Brain pericyte (primary cell): ENCODE data around the gene WBP1L.

Experiments used
- DNase-seq: peaks from one replicate; pipeline ENCODE4 v3.0.0-alpha.2; 2012; ENCODE audit warnings: low read depth, low spot score

WBP1L gene

DNA sequence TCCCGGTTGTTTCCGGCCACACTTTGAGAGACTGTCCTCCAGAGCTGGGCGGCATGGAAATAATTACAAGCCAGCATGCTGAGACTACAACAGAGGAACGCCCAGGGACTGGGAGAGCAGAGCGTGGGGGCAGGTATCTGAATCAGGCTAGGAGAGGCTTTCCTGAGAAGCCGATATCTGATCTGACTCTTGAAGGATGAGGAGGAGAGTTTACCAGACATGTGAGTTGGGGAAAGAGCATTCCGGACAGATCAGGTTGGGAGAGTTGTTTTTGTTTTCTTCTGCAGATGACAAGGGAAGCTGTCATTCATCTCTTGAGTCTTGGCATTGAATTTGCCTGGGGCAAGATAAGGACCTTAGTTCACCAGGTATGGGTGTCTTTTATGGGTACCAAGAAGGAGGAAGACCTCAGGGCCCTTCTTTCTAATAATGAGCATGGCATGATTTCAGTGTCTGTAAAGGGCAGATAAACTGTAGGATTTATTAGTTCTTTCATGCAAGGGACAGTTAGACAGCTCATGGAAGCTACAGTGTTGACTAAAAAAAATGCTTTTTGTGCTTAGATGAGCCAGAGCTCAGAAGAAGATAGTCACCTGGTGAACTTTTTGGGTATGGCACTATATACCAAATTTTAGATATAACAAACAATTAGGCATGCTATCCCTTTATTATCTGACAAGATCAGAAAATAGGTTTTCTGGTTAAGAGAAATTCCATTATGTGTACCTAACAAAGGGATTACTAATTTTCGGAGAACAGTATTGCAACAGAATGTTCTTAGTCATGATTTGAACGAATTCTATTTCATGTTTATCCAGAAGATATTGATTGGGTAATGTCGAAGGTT, 36.2 kb downstream of the WBP1L start:
- no peak for DNase-seq

DNA sequence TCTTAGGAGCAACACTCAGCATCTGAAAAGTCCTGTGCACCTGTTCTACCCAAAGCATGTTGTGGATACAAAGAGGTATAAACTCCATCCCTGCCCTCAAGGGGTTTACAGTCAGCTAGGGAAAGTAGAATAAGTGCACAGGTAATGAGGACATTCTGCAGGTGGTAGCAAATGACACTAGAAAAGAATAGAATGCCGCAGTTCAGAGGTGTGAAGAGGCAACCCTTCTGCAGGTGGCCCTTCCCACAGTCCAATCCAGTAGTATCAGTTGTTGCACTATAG, 36.7 kb downstream of the WBP1L start:
- no peak for DNase-seq

DNA sequence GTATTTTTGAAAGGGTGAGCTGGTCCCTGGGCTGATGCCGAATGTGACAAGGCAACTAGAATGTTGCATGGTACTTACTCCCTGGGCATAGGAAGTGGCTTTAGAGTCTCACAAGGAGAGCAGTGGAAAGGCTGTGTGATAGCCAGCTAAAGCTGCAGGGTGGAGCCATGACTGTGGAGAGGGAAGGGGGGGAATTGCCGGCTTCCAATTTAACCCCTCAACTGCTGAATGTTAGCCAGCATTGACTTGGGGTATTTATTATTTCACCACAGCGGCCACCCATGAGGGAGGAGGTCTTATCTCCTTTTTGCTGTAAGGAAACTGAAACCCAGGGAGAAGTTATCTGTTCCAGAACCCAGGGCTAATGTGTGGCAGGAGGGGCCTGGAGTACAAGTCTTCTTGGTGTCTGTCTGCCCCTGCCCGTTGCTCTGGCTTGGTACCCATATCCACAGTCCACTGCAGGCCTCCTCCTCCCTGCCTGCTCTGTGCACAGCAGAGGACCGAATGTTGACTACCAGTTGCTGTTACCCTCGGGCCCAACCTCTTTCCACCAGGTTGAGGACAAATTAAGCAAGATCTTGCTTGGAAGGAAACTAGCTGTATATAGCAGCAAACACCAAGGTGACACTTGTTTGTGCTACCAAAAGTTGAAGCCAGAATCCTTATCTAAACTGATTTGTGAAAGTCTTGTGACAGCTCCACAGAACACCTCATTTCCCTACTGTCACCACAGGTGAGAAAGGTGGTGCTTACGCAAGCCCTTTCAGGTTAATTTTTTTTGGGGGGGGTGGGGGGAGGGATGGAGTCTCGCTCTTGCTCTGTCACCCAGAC, 37.6 kb downstream of the WBP1L start:
- DNase-seq = no peak

DNA sequence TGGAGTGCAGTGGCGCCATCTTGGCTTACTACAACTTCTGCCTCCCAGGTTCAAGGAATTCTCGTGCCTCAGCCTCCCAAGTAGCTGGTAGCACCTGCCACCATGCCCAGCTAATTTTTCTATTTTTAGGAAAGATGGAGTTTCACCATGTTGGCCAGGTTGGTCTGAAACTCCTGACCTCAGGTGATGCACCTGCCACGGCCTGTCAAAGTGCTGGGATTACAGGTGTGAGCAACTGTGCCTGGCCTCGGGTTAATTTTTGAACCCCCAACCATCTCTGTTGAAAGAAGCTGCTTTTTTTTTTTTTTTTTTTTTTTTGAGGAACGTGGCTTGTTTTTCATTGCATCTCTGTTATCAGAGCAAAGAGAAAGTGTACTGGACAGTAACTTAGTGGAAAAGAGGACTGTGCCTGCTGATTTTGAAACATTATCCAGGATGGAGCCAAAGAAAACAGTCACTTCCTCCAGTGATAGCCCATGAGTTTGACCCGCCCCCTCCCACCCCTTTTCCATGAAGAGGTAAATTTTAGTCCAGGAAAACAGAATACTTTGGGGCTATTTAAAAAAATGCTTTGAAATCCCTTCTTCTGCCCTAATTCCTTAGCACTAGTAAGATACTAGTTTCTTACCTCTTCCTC, 38.3 kb downstream of the WBP1L start:
- DNase-seq = no peak

DNA sequence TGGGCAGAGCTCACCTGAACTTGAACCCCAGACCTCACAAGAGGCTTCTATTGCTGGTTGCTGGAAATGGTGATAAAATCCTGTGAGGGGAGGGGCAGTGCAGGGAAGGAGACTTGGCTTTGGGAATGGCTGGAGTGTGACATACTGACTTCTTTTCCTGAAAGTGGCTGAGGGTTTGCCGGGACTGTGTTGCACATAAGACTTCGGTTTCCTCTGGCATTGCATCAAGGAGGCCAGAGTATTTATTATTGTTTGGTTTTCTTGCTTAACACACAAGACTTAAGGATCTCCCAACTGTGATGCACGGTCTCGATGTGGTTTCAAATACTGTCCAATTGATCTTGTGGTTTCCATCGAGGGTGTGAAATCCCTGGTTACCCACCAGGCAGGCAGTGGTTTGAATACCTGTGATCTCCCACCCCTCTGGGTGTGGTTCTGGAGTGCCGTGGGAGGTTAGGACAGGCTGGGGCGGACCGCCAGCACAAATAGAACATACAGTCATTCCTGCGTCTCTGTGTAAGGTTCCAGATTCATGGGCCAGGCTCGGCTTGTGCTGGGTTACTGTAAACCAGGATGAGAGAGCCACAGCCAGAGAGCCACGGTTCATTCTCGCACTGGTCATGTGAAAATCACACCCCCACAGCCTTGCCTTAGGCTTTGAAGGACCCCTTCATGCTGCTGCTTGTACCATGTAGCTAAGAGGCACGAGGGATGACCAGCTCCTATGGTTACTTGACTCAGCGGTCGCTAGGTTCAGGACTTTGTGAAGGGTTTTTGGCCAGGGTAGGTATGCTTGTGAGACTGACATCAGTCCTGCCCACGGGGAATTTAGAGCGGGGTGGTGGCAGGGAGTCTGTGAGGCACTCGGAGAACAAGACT, 39.2 kb downstream of the WBP1L start:
- peak; percentile 63 for DNase-seq

DNA sequence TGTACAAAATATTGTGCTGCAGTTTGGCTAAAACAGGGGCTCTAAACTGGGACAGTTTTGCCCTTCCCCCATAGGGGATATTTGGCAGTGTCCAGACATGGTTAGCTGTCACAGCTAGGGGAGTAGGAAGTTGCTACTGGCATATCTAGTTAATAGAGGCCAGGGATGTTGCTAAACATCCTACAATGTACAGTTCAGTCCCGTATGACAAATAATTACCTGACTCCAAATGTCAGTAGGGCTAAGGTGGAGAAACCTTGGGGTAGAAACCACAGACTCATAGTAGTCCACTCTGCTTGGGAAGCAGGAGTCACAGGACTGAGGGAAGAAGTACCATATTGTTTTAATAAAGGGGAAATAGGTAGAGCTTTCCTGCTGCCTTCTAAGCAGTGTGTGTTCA, 39.8 kb downstream of the WBP1L start:
- DNase-seq = no peak

DNA sequence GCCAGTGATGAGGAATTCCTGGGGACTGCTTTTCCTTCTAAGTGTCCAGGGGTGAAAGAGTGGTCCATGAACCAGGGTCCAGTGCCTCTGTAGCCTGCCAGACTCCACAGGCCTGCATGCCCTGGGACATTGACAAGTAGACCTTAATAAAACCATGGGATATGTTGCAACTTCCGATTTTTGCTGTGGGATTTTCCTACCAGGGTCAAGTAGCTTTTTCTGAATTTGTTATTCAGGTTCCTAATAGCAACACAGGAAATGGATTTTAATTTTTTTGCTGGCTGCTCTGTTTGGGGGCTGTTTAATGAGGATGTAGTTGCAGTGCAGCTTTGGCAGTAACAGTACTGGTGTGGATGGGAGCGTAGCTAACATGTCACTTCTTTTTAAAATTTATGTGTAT, 42.1 kb downstream of the WBP1L start:
- no peak for DNase-seq

DNA sequence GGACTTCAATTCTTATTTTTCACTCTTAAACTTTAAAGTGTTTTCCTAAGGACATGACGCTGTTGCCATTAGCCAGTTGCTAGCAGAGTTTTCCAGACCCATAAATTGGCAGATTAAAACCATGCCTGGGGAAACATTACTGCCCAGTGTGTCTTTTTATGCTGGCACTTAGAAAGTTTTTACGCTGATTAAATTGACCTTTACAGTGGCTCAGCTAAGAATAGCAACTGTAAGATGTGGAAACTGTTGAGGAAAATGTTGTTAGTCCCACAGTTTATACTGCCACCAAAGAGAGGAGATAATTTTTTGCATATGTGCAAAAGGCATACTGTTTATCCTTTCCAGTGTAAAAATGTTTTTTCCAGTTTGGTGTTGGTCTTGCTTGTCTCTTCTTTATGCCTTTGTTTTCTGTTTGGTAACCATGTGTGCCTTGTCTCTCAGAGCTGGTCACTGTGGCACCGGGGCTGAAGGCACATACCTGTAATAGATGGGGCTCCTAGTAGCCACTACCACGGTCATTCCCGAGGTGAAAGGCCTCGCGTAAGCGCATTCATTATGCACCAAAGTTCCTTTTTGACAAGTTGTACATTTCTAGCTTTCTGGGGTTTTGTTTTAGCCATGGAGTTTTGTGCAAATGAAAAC, 48.1 kb downstream of the WBP1L start:
- no peak for DNase-seq

DNA sequence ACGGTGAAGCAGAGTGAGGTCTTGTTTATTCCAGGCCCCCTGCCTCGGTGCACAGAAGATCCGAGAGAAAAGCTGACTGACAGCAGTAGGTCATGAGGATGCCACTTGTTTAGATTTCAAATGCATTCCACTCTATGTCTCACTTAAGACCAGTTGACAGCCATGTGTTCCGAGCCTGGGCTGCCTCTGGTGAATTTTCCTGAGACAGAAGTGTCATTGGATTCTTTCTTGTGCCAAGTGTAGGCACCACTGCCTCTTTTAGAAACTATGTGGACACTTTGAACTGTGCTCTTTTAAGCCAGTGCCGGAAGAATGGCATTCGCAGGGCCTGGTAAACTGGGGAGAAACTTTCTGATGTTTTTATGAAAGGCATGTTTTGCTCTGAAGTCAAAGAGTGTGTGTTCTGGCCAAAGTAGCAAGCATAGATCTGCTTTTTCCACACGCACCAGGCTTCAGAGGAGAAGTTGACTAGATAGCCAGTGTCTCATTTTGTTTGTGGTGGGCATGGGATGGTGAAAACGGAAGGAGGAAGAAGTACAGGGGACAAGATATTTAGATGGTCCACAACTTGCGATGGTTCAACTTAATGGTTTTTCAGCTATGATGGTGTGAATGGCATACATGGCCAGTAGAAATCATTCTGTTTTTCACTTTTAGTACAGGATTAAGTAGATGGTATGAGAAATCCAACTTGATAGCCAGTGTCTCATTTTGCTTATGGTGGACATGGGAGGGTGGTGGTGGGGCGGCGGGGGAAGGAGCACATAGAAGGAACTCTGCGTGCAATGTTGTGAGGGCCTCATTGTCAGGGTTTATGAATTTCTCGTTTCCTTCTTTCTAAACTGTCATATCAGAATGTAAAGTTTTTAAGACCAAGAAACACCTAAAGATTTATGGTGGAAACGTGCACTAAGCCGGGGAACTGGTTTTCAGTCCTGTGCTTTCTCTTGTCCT, 52.0 kb downstream of the WBP1L start:
- no peak for DNase-seq

DNA sequence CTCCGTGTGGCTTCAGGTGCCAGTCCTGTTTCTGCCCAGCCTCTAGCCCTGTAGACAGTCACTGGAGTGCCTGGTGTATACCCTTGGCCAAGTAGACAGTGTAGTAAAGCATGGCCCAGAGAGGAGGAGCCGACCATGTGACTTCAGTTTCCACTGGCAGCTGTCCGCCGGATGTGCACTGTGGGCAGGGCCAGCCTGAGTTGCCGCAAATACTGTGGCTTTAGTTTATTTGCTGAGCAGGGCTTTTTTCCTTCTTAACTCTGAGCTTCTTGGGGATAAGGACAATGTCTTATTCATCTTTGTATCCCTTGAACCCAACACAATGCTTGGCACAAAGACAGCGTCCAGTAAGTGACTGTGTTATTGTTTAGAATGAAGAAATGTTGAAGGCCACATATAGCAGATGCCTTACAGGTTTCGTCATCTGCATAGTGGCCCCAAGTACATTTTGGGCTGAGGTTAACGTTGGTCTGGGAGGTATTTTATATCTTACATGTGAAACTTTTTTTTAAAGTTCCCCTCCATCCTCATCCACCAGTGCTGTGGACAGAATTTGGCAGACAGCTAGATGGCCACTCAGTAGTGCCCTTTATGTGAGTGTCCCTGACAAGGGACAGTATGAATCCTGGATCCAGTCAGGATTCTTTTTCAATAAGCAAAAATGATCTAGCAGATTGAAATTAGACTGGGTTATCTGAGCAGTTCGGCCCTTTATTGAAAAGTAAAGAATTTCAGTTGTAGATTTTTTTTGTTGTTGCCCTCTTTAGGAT, 52.8 kb downstream of the WBP1L start:
- no peak for DNase-seq

DNA sequence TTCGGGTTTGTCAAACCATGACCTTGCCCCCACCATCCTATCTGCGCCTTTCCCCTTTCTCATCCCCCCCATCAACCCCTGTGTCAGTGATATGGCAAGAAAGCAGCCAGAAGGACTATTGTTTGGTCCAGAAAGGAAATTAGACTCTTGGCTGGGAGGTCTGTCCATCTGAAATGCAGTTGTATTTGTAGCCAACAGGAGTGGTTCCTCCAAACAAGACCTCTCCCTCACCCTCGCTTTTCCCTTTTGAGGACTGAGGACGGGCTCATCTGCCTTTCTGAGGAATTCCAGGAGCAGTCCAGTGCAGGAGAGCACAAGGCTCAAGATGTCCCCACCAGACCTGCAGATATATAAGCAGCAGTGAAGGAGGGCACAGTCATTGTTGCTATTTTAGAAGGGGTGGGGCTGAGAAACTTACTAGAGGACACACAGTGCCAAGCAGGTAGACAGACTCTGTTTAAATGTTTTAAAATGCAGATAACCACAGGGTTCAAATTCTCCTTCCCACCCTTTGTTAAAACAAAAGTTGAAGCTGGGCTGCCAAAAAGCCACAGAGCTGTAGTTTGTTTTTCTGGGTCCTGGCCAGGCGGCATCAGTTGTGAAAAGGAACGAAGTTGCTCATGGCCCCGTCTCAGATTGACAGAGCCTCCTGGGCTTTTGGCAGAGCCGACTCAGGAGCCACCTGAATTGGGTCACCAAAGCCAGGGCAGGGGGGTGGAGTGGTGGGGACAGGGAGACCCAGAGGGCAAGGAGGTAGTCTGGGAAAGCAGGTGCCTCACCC, 56.1 kb downstream of the WBP1L start:
- DNase-seq = no peak

DNA sequence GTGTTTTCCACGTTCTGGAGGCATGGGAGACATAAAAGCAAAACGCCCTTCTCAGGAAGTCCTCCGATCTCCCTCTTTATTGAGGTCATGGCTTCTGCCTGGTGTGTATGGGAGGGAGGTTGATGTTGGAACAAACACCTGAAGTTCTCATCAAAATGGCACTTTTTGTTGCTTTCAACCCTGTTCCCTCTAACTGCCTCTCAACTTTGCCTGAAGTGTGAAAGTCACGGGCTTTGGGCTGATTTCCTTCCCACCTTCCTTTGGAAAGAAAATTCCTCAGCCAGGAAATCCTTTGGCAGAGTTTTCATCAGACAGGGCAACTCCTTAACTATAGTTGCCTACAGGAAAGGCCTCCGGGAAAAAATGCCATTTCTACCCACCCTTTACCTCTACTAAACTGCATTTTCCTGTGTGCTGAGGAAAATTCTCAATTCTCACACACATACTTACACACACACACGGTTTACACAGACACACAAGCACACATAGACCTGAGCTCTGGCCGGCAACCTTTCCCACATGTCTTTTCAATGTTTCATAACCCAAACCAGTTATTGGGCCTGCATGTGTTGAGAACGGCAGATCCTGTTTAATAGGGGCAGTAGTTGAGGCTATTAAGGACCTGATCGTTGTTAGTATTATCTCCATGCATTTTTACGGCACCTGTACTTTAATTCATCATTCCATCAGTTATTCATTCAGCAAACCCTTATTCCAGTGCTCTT, 57.0 kb downstream of the WBP1L start:
- no peak for DNase-seq

DNA sequence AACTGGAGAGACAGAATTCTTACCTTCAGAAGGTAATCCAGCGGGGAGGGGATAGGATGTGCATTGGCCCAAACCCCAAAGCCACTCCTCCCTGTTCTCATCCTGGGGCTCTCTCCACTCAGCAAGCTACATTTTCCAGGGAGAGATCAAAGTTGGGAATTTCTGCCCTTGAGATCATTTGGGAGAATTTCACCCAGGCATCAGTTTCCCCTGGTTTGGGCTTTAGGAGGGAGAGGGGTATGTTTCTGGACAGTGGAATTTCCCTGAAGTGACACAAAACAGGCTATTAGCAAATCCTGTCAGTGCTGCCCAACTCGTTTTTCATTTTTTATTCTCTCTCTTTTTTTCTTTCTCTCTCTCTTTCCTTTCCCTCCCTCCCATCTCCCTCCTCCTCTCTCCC, 57.7 kb downstream of the WBP1L start:
- DNase-seq = no peak

DNA sequence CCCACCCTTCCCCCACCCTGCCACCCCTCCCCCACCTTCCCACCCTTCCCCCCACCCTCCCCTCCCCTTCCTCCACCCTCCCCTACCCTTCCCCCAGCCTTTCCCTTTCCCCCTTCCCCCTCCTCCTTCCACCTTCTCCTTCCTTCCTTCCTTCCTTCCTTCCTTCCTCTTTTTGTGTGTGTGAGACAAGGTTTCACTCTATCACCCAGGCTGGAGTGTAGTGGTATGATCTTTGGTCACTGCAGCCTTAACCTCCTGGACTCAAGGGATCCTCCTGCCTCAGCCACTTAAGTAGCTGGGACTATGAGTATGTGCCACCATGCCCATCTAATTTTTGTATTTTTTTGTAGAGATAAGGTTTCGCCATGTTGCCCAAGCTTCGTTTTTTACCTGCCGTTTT, 58.2 kb downstream of the WBP1L start:
- no peak for DNase-seq

DNA sequence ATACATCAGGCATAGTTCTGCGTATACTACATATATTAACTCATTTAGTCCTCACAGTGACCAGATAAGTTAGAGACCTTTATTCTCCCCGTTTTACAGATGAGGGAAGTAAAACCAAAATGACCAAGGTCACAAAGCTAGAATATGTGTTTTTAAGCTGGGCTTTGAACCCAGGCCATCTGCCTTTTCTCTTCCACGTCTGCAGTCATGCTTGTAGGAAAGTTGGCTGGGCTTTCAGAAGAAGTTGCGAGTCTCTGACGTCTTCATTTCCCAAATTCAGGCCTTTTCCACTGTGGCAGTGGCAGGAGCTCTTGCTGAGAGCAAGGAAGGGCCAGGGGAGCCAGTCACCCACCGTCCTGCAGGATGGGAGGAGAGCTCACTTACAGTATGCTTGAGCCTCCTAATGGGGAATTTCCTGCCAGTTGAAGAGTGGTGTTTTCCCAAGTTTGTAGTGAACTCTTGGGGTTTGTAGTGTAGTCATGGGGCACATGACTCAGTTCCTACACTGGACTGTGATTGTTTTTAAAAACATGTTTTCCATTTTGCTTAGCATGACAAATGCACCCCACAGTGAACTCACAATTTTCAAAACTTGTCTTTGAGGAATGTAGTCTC, 59.3 kb downstream of the WBP1L start:
- DNase-seq = peak; percentile 92

DNA sequence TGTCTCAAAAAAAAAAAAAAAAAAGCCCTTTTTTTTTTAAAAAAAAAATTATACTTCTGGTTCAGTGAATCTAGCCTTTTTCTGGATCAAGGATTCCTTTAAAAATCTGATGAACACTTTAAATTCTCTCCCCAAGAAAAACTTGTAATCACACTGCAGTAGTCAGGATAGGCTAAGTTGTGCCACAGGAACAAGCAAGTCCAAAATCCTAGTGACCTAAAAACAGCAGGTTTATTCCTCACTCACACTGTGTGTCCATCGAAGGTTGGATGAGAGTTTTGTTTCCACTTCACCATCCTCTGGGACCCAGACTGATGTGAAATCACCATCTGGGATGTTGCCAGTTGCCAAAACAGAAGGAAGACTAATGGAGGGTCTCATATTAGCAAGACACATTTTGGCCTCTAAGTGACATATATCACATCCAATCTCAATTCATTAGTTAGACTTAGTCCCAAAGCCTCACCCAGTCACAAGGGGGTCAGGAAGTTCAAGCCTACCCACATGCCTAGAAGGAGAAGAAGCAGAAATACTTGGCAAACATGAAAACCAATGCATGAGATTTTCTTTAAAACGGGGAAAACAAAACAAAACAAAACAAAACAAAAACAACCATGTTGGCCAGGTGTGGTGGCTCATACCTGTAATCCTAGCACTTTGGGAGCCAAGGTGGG, 60.8 kb downstream of the WBP1L start:
- no peak for DNase-seq

DNA sequence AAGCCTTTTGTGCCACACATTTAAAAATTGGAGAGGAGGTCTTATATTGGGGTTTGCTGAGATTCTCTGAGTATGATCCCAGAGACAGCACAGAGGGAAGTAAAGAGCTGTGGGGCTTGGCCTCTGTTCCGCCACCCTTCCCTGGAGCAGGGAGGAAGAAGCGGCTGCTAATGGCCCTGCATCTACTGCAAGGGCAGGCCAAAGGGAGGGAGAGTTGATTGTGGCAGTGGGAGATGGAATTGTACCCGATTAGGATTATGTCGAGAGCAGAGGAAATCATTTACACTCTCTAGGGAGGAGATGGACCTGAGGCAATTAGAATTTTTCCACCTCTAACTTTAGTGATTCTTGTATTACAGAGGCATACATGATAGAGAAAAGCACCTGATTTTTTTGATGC, 64.6 kb downstream of the WBP1L start:
- DNase-seq = no peak
